HG02642 (cell line): ENCODE results near the gene PRC1.
"Not testable (repeated sequence)": the region's sequence is repeated elsewhere in the genome, so short reads cannot be mapped to it uniquely, and the experiment has no call there.

Experiments
- ATAC-seq: cut with Tn5 transposase; IDR thresholded peaks from one replicate; pipeline ENCODE4 v1.9.1; 2021; ENCODE audit warnings: mild to moderate bottlenecking; ENCODE audit not compliant: unreplicated experiment, poor library complexity

Gene PRC1, protein sequence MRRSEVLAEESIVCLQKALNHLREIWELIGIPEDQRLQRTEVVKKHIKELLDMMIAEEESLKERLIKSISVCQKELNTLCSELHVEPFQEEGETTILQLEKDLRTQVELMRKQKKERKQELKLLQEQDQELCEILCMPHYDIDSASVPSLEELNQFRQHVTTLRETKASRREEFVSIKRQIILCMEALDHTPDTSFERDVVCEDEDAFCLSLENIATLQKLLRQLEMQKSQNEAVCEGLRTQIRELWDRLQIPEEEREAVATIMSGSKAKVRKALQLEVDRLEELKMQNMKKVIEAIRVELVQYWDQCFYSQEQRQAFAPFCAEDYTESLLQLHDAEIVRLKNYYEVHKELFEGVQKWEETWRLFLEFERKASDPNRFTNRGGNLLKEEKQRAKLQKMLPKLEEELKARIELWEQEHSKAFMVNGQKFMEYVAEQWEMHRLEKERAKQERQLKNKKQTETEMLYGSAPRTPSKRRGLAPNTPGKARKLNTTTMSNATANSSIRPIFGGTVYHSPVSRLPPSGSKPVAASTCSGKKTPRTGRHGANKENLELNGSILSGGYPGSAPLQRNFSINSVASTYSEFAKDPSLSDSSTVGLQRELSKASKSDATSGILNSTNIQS

DNA sequence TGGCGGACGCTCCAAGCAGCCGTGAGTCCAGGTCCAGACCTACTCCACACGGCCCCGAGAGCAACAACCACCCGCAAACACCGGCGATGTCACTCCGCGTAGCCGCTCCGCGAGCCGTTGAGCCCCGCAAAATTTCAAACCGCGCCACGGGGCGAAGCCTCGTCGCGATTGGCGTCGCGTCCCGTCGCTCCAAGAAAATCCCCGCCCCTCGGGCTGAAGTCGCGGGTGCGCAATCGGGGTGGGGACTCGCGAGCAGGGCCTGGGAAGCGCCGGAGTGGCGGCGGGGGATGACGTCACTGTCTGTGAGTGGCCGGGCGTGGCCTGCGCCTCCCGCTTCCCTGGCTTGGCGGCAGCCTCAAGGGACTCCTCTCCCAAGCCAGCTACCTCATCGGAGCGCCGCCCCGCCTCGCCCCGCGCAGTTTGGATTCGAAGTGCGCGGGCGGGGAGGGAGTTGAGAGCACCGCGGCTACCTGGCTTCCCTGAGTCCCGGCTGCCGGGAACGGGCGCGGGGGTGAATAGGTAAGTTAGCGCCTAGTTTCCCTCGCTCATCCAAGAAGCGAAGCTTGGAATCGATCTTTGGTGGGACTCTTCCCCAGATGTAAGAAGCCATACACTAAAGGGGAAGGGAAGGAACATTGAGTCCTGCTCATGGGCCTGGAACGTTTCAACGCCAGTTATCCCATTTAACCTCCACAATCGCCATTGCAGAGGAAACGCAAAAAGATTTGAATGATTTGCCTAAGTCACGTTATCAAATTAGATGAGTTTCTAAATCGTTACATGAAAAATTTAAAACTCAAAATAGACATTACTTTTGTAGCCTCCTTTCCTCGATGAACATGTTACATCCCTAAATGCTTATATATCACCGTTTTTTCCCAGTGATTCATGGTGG lies at the start of gene PRC1:
PRC1 (minus strand) TSS at position 119 of the 895 bp plus-strand sequence; CDS start at position 1, 118 bp downstream.
- ATAC-seq = peak; percentile 97

DNA sequence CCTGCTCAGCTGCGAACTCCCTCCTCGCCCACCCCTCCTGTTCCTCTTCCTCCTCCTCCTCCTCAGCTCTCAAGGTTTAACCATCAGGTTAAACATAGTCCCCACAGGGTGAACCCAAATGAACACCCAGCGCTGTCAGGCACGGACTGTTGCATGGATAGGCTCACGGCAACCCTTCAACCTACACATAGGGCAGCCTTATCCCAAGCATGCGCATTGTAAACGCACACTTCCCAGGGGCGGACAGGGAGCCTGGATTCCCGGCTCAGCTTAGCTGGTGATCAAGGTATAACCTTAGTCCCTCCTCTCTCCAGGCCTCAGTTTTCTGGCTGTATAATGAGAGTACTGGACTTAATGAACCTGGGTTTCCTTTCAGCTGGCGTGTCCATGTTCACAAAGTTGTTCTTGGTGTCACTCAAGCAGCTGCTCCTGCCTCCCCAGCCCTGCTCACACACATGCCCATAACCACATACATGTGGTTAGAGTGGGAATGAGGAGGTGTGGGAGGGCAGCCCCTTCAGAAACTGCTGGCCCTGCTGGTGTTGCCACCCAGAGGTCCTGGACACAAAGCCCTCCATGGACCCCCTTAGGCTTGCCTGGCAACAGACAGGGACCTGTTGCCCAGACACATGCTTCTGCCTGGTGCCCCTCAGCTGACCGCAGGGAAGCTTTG lies 49.0 kb upstream of the PRC1 start:
- no peak for ATAC-seq

DNA sequence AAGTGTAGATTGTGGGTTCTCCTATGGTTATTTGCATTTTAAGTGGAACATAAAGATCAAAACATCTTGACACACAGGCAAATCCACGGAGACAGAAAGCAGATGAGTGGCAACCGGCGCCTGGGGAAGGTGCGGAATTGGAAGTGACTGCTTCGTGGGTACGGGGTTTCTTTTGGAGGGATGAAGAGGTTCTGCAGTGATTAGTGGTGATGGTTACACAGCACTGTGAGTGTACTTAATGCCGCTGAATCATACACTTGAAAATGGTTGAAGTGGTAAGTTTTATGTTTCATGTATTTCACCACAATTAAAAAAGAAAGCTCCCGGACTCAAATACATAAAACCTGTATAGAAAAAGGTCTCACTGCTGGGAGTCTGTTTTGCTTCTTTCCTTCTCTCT lies 46.5 kb upstream of the PRC1 start:
- no peak for ATAC-seq

DNA sequence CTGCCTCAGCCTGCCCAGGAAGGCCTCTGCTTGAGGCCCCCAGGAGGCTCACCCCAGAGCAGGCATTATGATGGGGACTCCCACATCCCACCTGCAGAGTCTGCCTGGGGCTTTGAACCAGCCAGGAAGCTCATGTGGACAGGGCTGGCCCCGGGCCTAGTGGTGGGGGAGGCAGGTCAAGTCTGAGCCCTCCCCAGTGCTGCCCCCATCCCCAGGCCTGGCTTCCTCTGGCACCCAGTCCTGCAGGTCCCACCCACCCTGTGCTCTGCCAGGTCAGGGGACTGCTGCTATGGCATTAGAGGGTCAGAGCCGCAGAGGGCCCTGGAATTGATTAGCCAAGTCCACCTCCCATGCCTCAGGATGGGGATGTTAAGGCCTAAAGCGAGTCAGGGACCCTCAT lies 45.7 kb upstream of the PRC1 start:
- no peak for ATAC-seq

DNA sequence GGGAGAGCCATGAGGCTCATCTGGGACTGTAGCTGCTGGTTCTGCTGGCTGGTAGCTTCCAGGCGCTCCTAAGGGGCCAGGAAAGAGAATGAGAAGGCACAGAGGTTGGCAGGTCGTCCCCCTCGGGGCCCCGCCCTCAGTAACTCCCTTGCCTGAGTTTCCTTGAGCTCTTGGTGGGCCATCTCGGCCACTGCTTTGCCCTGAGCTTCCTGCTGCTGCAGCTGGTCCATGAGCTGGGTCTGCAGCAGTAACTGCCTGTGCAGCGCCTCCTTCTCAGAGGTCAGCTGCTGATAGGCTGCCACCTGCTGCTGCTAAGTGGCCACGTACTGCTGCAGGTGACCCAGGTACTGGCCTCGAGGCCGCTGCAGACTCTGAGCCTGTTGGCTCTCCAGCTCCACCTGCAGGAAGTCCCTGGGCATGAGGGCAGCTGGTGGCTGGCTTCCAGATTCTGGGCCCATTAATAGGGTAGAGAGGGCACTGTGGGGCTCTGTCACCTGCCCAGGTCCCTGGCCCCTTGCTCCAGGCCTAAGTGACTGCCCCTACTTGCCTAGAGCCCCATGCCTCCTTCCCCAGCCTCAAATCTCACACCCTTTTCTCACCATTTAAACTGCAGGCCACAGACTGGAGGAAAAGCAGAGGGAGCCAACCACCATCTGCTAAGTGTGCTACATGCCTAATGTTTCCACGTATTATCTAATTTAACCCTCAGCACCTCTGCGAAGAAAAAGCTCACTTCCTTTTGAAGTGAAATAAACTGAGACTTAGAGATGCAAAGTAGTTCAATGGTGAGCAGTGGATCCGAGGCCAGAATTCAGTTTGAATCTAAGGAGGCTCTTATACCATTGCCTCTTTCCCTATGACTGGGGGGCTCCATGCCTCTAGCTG lies 38.8 kb upstream of the PRC1 start:
- no peak for ATAC-seq

- no peak for ATAC-seq
These were observed 37.5 kb upstream of the PRC1 start for GRCh38 chr15:91031796-91032195.

GRCh38 chr15:91027677-91028076 lies 33.3 kb upstream of the PRC1 start:
- no peak for ATAC-seq

DNA sequence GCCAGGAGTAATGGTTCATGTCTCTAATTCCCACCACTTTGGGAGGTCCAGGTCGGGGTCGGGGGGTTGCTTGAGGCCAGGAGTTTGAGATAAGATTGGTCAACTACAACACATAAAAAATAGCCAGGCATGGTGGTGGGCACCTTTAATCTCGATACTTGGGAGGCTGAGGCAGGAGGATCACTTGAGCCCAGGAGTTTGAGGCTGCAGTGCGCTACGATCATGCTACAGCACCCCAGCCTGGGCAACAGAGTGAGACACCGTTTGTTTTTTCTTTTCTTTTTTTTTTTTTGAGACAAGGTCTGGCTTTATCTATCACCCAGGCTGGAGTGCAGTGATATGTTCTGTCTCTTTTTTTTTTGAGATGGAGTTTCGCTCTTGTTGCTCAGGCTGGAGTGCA lies 29.4 kb upstream of the PRC1 start:
- no peak for ATAC-seq

- no peak for ATAC-seq
These were observed 28.4 kb upstream of the PRC1 start for GRCh38 chr15:91022832-91023129.

- peak; percentile 84 for ATAC-seq
These were observed 27.9 kb upstream of the PRC1 start, which contains the start of gene VPS33B for GRCh38 chr15:91022075-91022831. Gene VPS33B, minus strand, starts transcription at chr15:91022594. Its CDS starts 345 bp downstream, at chr15:91022249.

GRCh38 chr15:91021516-91022074 lies 27.3 kb upstream of the PRC1 start:
- no peak for ATAC-seq

GRCh38 chr15:91018158-91018557 lies 23.8 kb upstream of the PRC1 start:
- ATAC-seq = no peak

GRCh38 chr15:91017716-91018115 lies 23.4 kb upstream of the PRC1 start:
- no peak for ATAC-seq

GRCh38 chr15:91013701-91014100 lies 19.4 kb upstream of the PRC1 start:
- not testable (repeated sequence) for ATAC-seq

- ATAC-seq = no peak
These were observed 12.9 kb upstream of the PRC1 start for GRCh38 chr15:91007266-91007665.

- ATAC-seq = no peak
These were observed 6.9 kb upstream of the PRC1 start for GRCh38 chr15:91001209-91001608.

GRCh38 chr15:90998737-90999136 lies 4.4 kb upstream of the PRC1 start:
- no peak for ATAC-seq

DNA sequence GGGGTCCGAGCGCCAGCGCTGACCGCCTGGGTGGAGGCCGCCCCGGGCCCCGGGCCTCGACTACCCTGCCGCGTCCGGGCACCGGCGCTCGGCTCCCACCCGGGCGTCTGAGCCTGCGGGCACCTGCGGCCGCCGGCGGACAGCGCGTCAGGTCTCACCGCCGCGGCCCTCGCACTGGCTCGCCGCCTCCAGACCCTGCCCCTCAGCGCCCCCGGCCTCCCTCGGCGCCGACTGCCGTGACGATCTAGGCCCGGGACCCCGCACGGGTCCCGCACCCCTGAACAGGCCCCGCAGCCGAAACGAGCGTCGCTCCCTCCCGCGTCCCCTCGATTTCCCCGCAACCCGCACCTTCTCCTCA lies 297 bp downstream of the PRC1 start:
- ATAC-seq = peak; percentile 24
